GM21390 (cell line): ENCODE measurements around the gene WNT5B.

Experiments used
- ATAC-seq: cut with Tn5 transposase; IDR thresholded peaks from one replicate; pipeline ENCODE4 v1.9.1; 2021; ENCODE audit not compliant: unreplicated experiment

WNT5B gene

DNA sequence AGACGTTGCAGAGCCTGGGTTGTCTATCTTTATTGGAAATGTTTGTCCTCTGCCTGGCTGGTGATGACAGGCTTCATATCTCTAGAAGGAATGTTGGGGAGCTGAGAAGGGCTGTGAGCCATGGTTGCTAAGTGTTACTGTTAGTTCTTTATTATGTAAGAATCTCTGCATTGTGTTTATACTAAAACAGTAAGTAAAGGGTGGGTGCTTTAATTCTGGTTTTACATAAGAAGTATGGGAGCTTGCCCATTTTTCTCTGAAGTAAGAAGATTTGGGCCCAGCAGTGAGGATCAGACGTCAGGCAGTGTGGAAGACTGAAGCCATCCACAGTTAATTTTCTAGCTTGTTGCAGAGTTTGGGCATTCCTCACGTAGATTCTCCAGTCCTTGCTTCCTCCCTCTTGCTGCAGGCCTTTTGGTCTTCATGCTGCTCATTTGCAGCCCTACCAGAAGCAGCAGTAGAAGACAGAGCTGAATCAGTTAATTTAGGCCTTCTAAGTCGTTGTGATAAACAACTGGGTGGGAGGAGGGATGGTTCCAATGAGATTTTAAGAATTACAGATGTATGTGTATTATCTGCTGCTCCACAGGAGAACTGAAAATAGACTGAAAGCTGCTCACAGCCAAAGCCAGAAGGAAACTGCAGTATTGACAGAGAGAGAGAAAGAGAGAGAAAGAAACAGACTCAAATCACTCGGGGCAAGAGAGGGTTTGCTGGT, 21.4 kb downstream of the WNT5B start:
- ATAC-seq: no peak

DNA sequence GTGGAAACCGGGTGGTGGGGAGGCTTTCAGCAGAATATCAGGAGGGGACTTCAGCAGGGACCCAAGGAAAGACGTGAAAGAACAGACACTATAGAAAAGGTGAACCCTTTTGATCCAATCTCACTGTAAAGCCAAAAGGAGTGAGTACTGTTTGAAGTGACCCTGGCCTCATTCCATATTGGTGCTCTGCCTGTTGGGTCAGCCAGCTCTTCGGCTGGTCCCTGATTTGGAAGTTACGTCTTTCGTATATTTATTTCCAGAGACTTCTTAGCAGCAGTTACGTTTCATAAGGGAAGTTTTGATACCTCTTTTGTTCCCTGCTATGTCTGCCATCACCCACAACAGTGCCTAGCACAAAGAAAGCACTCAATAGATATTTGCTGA, 21.9 kb downstream of the WNT5B start:
- ATAC-seq: no peak

- no peak for ATAC-seq
Measured at GRCh38 chr12:1651946-1652345, 22.9 kb downstream of the WNT5B start.

DNA sequence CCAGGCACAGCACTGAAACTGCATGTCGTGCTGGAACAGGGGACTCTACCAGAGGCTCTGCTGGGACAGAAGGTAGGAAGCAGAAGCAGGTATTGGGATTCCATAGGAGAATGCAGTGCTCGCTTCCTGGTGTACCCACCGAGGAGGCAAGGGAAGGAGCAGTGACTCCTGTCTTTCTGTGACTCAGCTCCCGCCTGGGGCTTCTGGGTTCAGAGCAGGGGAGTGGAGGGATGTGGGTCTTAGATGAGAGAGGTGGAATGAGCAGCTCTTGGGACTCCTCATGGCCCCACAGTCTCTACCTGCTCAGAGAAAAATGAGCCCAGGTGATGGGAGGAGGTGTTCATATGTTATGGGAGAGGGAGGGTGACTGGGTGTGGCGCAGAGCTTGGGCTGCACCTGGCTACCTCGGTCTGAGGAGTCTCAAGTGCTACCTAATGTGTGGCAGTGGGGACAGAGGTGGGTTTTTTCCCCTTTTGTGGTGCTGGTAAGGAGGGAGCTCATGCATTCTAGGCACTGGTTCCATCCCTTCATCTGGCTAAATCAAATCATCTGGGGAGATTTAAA, 26.3 kb downstream of the WNT5B start:
- ATAC-seq: no peak

- ATAC-seq: no peak
Measured at GRCh38 chr12:1656902-1657301, 27.9 kb downstream of the WNT5B start.

DNA sequence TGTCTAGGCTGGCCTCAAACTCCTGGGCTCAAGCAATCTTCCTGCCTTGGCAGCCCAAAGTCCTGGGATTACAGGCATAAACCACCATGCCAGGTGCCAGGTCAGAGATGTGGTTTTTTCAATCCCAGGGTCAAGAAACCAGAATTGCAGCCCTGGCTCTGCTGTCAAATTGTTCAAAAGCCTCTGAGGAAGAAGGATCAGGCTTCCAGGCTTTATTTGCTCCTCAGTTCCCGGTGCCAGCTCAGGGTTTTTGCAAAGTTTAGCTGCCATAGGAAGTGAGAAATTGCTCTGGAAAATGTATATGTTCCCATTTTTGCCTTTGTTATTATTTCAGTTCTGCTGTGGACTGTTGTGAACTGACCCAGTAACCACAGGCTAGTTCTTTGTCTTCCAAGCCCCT, 28.7 kb downstream of the WNT5B start:
- no peak for ATAC-seq

- ATAC-seq: no peak
Measured at GRCh38 chr12:1660304-1661187, 31.5 kb downstream of the WNT5B start.

- ATAC-seq: no peak
Measured at GRCh38 chr12:1661553-1662335, 32.7 kb downstream of the WNT5B start.

DNA sequence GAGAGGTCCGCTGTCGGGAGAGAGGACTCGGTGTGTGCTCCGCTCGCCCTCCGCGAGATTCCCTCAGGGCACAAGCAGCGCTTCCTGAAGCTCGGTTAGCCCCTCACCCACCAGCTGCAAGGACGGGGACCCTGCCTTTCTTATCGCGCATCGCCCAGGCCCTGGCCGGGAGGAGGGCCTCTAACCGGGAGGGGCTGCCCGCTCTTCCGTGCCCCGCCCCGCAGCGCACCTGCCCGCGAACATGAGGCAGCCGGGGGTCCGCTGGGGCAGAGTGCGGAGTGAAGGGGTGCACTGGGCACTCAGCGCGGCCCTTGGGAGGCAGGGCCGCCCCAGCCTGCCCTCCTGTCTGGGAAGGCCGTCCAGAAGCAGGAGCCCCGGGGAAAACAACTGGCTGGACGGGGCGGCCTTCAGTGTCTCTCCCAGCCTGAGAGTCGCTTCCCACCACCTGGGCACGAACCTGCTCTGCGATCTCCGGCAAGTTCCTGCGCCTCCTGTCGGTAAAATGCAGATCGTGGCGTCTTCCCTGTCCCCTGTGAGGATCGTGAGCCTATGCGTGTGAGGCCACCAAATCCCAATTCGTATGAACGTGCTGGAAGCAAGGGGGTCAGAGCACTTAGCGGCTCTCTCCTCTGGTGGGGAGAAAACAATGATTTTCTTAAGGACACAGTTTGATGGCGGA, 33.9 kb downstream of the WNT5B start:
- no peak for ATAC-seq

GRCh38 chr12:1663440-1664132, 34.6 kb downstream of the WNT5B start:
- ATAC-seq: no peak

DNA sequence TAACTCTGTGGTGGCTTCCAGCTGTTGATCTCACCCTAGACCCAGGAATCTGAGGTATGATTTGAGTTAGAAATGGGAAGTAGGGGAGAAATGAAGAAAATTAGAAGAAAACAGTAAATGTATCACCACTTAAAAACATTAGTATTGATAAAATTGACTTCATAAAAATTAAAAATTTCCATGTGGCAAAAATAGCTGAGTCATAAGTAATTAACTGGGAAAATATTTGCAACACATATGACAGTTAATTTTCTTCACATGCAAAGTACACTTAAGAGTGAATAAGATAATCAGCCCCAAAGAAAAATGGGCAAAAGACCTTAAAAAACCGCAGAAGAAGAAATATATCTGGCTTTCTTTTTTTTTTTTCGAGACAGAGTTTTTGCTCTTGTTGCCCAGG, 36.3 kb downstream of the WNT5B start:
- no peak for ATAC-seq

GRCh38 chr12:1666215-1666614, 37.2 kb downstream of the WNT5B start:
- ATAC-seq: no peak

GRCh38 chr12:1666685-1667162, 37.7 kb downstream of the WNT5B start:
- no peak for ATAC-seq

GRCh38 chr12:1668833-1669543, 40.0 kb downstream of the WNT5B start:
- ATAC-seq: no peak

DNA sequence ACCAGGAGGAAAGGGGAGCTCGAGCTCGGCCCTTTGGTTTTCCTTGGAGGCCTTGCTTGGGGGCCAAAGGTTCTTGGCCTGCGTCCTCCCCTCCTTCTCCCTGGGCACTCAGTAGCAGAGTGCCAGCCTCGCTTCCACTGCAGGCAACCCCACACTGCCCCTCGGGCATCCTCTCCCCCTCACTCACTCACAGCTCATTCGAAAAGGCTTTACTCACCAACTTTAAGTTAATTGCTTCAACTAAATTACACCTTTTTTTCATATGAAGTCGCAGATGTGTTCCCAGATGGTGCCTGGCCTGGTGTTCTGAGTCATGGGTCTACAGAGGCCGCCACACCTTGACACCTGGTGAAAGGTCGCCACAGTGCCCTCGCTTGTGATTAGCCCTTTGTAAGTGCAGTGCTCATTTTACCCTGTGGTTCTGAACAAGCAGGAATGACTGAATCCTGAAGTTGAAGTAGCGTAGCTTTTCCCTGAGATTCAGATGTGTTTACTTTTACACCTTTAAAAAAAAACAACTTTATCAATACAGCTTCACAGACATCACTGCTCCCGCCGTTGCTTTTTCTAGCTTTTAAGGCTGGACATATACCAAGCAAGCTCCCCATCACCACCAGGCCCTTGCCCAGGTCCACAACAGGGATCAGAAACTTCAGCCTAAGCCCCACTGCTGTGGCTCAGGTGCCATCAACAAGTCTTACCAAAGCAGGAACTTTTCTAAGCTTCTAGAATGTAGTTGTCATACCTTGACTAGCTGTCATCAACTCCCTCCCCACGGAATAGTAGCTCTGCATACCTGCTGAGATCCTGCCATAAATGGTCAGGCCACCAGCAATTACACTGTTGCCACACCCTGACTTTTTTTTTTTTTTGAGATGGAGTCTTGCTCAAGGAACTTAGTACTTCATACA, 41.6 kb downstream of the WNT5B start:
- ATAC-seq: no peak

DNA sequence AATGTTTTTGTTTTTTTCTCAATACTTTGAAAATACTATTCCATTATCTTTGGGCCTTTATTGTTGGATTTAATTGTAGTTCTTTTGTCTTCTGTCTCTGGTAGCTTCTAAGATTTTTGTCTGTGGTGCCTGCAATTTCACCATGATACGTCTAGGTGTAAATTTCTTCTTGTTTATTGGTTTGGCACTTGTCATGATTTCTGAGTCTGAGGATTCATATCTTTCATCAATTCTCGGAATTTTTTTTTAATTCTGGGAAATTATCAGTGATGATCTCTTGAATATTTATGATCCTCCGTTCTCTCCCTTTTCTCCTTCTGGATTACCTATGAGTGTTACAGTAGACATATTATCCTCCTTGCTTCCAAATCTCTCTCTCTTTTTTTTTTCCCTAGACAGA, 47.0 kb downstream of the WNT5B start:
- no peak for ATAC-seq

GRCh38 chr12:1680804-1681492, 51.9 kb downstream of the WNT5B start:
- ATAC-seq: no peak

DNA sequence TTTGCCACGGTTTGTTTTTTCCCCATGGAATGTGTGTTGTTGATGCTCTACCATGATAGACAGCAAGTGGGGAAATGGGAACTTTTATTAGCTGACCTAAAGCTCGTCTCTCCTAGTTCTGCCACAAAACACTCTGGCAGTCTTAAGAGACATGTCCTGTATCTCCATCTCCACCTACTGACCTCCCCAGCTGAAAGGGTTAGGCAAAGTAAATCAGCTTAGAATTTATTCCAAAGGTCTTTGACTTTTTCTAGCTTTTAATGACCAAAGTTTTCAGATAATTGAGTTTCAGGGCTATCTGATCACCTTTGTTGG, 52.4 kb downstream of the WNT5B start:
- no peak for ATAC-seq
